CD4-positive, alpha-beta T cell treated with Interleukin-1 beta for 1 hour (primary cell): Measurements from ENCODE around the gene LHB.

Source experiments
- DNase-seq, 2 donors: peaks; one replicate each; pipeline ENCODE4 v3.0.0-alpha.2; 2020 to 2022

LHB gene

DNA sequence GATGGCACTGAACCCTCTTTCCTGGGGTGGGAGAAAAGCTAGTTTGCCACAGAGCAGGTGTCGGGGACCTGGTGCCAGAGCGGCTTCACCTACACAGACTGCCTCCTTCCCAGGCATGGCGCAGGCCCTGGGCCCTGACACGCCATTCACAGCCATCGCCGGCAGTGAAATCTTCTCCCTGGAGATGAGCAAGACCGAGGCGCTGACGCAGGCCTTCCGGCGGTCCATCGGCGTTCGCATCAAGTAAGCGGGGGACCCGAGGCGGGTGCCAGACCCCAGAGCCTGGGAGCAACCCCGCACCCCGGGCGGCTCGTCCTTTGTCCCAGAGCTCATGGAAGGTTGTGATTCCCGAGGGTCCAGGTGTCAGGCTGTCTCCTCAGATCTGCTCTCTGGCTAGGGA is 10.0 kb downstream of the LHB start:
- no peak for DNase-seq

- DNase-seq: no peak
These were observed 11.8 kb downstream of the LHB start for GRCh38 chr19:49004964-49005614.

DNA sequence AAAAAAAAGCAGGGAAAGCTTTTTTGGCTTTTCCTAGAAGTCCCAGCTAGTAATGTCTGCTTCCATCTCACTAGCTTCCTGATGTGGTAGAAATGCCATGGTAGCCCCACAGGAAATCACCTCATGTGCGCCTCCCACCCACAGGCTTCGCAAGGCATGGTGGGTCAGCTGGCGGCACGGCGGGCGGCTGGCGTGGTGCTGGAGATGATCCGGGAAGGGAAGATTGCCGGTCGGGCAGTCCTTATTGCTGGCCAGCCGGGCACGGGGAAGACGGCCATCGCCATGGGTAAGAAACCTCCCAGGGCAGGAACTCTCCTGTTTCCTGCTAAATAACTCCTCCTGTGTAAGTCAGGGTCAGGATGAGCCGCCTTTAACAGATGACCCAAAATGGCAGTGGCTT is 12.8 kb downstream of the LHB start:
- no peak for DNase-seq

DNA sequence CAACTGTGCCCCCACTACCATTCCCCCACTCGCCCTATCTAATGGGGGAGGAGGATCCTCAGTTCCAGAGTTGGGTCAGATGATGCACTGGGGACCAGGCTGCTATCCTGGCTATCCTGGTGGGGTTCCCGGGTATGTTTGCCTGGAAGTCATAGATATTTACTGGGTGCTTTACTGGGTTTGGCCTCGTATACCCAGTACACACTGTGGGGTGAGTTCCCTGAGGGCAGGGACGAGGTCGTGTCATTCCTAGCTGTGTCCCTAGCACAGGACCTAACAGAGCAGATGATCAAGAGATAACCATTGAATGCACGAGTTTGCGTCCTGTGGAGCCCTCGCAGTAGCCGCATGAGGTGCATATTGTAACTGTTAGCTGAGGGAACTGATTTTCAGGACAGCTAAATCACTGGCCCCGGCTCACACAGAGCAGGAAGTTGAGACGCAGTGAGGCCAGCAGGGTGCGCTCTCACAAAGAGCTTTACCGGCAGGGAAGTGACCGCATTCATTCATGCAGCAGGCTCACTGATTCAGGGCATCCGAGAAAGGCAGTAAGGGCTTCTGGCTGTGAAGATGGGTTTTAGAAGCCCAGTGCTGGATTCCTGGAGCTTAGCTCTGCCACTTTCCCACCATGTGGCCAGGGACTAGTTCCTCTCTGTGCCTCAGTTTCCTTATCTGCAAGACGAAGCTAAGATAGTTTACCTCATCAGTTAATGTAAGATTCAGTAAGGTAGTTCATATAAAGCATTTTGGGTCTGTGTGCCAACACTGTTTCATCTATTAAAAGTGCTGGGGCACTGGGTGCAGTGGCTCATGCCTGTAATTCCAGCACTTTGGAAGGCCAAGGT is 17.2 kb downstream of the LHB start:
- peak; percentile 63 to 77 for DNase-seq

- peak; percentile 38 to 51 for DNase-seq
These were observed 18.9 kb downstream of the LHB start for GRCh38 chr19:48997972-48998371.

DNA sequence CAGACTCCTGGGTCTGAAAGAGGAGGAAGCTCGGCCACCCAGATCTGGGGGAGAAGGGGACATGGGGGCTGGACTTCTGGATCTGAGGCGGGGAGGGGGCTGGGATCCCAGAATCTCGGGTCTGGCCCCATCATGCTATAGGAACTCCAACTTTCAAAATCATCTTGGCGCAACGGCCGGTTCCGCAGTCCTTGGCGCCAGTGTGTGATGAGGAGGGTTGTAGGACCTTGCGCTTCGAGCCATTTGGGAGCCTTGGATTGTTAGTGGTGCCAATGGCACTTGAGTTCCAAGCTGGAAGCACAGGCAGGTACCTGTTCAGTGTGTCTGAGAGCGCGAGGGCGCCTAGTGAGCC is 22.9 kb downstream of the LHB start:
- no peak for DNase-seq

GRCh38 chr19:48993175-48994034 is 23.5 kb downstream of the LHB start, which contains the start of the genes GYS1 and RUVBL2:
Gene GYS1, minus strand, starts transcription at chr19:48993309. Its CDS starts 197 bp downstream, at chr19:48993112.
Gene RUVBL2, plus strand, starts transcription at chr19:48993887. Its CDS starts 25 bp downstream, at chr19:48993912.
- DNase-seq: peak; percentile 100

- DNase-seq: no peak
These were observed 24.2 kb downstream of the LHB start for GRCh38 chr19:48992581-48993174.

- peak in 1 of 2 donors; percentile 42 for DNase-seq
These were observed 24.9 kb downstream of the LHB start for GRCh38 chr19:48991873-48992580.

- DNase-seq: no peak
These were observed 25.8 kb downstream of the LHB start for GRCh38 chr19:48991011-48991609.

GRCh38 chr19:48990400-48990799 is 26.5 kb downstream of the LHB start:
- no peak for DNase-seq

GRCh38 chr19:48989701-48990291 is 27.1 kb downstream of the LHB start:
- DNase-seq: no peak

DNA sequence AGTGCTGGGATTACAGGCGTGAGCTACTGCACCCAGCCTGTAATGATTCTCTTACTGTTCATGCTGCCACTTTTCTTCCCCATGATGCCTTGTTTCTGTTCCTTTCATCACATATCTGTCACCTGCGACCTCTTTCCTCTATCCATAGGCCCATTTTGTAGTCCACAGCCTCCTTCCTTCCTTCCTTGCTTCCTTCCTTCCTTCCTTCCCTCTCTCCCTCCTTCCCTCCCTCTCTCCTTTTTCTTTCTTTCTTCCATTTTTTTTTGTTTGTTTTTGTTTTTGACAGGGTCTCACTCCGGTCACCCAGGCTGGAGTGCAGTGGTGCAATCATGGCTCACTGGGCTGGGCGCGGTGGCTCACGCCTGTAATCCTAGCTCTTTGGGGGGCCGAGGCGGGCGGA is 28.0 kb downstream of the LHB start:
- DNase-seq: no peak

- no peak for DNase-seq
These were observed 28.6 kb downstream of the LHB start for GRCh38 chr19:48988286-48988685.

DNA sequence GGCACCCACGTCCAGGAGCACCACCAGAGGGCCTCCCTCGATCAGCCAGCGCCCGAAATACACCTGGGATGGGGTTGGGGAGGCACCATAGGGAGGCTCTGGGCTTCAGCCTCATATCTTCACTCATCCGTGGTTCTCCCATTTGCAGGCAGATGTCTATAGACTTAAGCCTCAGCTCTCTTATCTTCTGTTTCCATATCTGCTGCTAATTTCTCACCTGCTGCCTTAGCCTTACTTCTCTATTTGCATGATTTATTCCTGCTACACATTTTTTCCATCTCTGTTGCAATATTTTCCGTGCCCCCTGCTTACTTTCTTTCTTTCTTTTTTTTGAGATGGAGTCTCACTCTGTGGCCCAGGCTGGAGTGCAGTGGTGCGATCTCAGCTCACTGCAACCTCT is 29.6 kb downstream of the LHB start:
- DNase-seq: no peak

GRCh38 chr19:48986211-48986610 is 30.7 kb downstream of the LHB start:
- DNase-seq: no peak

GRCh38 chr19:48985711-48986110 is 31.2 kb downstream of the LHB start:
- no peak for DNase-seq

- no peak for DNase-seq
These were observed 34.6 kb downstream of the LHB start for GRCh38 chr19:48982280-48982679.

GRCh38 chr19:48977061-48977460 is 39.8 kb downstream of the LHB start:
- DNase-seq: no peak

DNA sequence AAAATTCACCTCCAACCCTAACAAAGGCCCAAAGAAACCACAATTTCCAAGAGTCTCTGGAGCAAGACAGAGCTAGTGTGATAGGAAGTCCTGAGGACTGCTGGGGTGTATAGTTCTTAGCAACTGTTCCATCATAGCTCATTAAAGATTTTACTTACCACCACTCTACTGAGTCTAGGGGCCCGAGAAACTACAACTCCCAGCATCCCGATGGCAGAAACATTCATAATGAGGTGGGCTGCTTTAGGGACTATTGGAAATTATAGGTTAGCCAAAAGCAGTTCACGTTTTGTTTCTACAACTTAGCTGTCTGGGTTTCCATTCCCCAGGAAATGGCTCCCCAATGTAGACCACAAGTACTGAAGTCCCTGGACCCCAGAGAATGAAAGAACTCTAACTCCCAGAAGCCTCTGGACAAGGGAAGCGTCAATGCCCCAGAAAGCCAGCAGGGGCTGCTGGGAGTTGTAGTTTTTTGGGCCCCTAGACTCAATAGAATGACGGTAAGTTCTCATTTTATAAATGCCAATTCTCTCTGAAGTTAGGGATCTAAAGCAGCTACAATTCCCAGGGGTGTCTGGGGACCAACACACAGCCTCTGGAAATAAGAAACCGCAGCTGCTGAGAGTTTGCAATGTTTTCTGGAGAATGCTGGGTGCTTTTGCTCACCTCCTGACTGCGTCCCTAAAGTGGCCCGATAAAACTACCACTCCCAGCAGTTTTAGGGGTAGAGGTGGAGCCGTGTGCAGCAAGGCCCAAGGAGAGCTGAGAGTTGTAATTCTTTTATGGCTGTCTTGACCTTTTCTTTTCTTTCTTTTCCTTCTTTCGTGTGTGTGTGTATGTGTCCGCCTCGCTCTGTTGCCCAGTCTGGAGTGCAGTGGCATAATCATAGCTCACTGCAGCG is 40.7 kb downstream of the LHB start:
- DNase-seq: peak; percentile 44 to 58
